H7 (cell line): ENCODE measurements around the gene PHYKPL. TPM values are rescaled to one million over a fixed set of nuclear protein-coding genes. Genes with fewer than 3 reads are reported as not detected.
"Not testable (repeated sequence)": the region's sequence is repeated elsewhere in the genome, so short reads cannot be mapped to it uniquely, and the experiment has no call there.

Experiments
- DNase-seq: peaks from one replicate; pipeline ENCODE4 v3.0.0; 2012
- H3K27me3 ChIP-seq: 2 replicates; pipeline ENCODE4 v1.6.0; 2011; ENCODE audit warnings: mild to moderate bottlenecking, low read length; ENCODE audit not compliant: control insufficient read depth, insufficient read depth
- H3K36me3 ChIP-seq: replicated peaks from 2 replicates; pipeline ENCODE4 v1.5.1; 2011; ENCODE audit warnings: low read length; ENCODE audit not compliant: control insufficient read depth, insufficient read depth
- H3K4me3 ChIP-seq: 2 replicates; pipeline ENCODE4 v1.5.1; 2011; ENCODE audit warnings: low read depth, mild to moderate bottlenecking, control low read depth, low read length, moderate library complexity; ENCODE audit not compliant: insufficient read depth
- total RNA-seq: library from RNA; depleted of rRNA; stranded (reverse); fragments of >200 nt; shearing (Covaris generic); gene quantifications from 2 replicates; pipeline ENCODE4 v1.2.3, GENCODE V29; 2014

Gene PHYKPL
- total RNA-seq, 1 experiment from 2014 or later, result 11.3 TPM

GRCh38 chr5:178271726-178272479 is 39.3 kb upstream of the PHYKPL start:
- no peak for DNase-seq
- Histone ChIP-seq H3K36me3 (no peaks in the 10 kb centered on the region), H3K4me3 (no peak overlapping the region), H3K27me3 (no peaks in the 10 kb centered on the region)

- no peaks in the 10 kb centered on the region for H3K27me3 ChIP-seq
- DNase-seq, result no peak
- no peaks in the 10 kb centered on the region for H3K36me3 ChIP-seq
Observed at GRCh38 chr5:178271231-178271630, 38.6 kb upstream of the PHYKPL start.

GRCh38 chr5:178269499-178269898 is 36.9 kb upstream of the PHYKPL start:
- Histone ChIP-seq H3K36me3 (no peaks in the 10 kb centered on the region), H3K27me3 (no peaks in the 10 kb centered on the region), H3K4me3 (no peak overlapping the region)
- no peak for DNase-seq

More at GRCh38 chr5:178271231-178271630, 38.6 kb upstream of the PHYKPL start:
- no peak overlapping the region for H3K4me3 ChIP-seq

GRCh38 chr5:178267876-178268275 is 35.3 kb upstream of the PHYKPL start:
- Histone ChIP-seq H3K27me3 (no peaks in the 10 kb centered on the region), H3K4me3 (no peak overlapping the region), H3K36me3 (no peaks in the 10 kb centered on the region)
- DNase-seq, result no peak

- no peaks in the 10 kb centered on the region for H3K27me3 ChIP-seq
- no peak overlapping the region for H3K4me3 ChIP-seq
- H3K36me3 ChIP-seq, result no peaks in the 10 kb centered on the region
- no peak for DNase-seq
Observed at GRCh38 chr5:178267245-178267644, 34.6 kb upstream of the PHYKPL start.

- H3K27me3 ChIP-seq, result no peaks in the 10 kb centered on the region
- no peak for DNase-seq
- no peaks in the 10 kb centered on the region for H3K36me3 ChIP-seq
- H3K4me3 ChIP-seq, result no peak overlapping the region
Observed at GRCh38 chr5:178266581-178266980, 34.0 kb upstream of the PHYKPL start.

GRCh38 chr5:178265746-178266145 is 33.1 kb upstream of the PHYKPL start:
- Histone ChIP-seq H3K27me3 (no peaks in the 10 kb centered on the region), H3K4me3 (no peak overlapping the region), H3K36me3 (no peaks in the 10 kb centered on the region)
- no peak for DNase-seq

- no peaks in the 10 kb centered on the region for H3K36me3 ChIP-seq
- H3K27me3 ChIP-seq, result no peaks in the 10 kb centered on the region
- no peak for DNase-seq
- H3K4me3 ChIP-seq, result no peak overlapping the region
Observed at GRCh38 chr5:178264044-178264443, 31.4 kb upstream of the PHYKPL start.

GRCh38 chr5:178261666-178262600 is 29.3 kb upstream of the PHYKPL start:
- Histone ChIP-seq H3K27me3 (no peaks in the 10 kb centered on the region), H3K36me3 (no peaks in the 10 kb centered on the region)
- no peak for DNase-seq

GRCh38 chr5:178259623-178260536 is 27.3 kb upstream of the PHYKPL start:
- H3K36me3 ChIP-seq, result no peaks in the 10 kb centered on the region
- DNase-seq, result no peak
- no peaks in the 10 kb centered on the region for H3K27me3 ChIP-seq
- no peak overlapping the region for H3K4me3 ChIP-seq

More at GRCh38 chr5:178261666-178262600, 29.3 kb upstream of the PHYKPL start:
- no peak overlapping the region for H3K4me3 ChIP-seq

- Histone ChIP-seq H3K27me3 (no peaks in the 10 kb centered on the region), H3K4me3 (no peak overlapping the region), H3K36me3 (no peaks in the 10 kb centered on the region)
- no peak for DNase-seq
Observed at GRCh38 chr5:178257650-178258049, 25.0 kb upstream of the PHYKPL start.

GRCh38 chr5:178256746-178257145 is 24.1 kb upstream of the PHYKPL start:
- Histone ChIP-seq H3K4me3 (no peak overlapping the region), H3K36me3 (no peaks in the 10 kb centered on the region), H3K27me3 (no peaks in the 10 kb centered on the region)
- no peak for DNase-seq

- not testable (repeated sequence) for H3K36me3 ChIP-seq, H3K4me3 ChIP-seq, DNase-seq, H3K27me3 ChIP-seq
Observed at GRCh38 chr5:178253632-178254031, 21.0 kb upstream of the PHYKPL start.

- Histone ChIP-seq H3K4me3 (no peak overlapping the region), H3K36me3 (no peaks in the 10 kb centered on the region), H3K27me3 (no peaks in the 10 kb centered on the region)
- DNase-seq, result no peak
Observed at GRCh38 chr5:178252258-178252657, 19.7 kb upstream of the PHYKPL start.
